HepG2 (cell line): Measurements from ENCODE around the gene TBC1D10A. TPM values are rescaled to one million over a fixed set of nuclear protein-coding genes. Genes with fewer than 3 reads are reported as not detected.

ENCODE experiments used
- ATAC-seq: fragments of 200-7000 bp; cut with Tn5 transposase; 3 replicates; pipeline ENCODE4 v1.9.1; 2020; ENCODE audit warnings: mild to moderate bottlenecking, moderate library complexity
- BruUV-seq: library from RNA; stranded (reverse); fragments of 400-500 nt; replicated peaks from 2 replicates; lab custom pipeline; 2021; lab: Mats Ljungman, UMichigan
- CTCF ChIA-PET: fragments of 300-600 bp; formaldehyde crosslinking; extraction: SDS; loops from one replicate; lab custom pipeline; 2021; ENCODE audit warnings: low total read pairs, inconsistent platforms, low intra/inter-chr PET ratio; lab: Yijun Ruan, JAX
- POLR2A ChIA-PET: fragments of 350-600 bp; sonication (Branson Sonifier 250); formaldehyde crosslinking; loops from one replicate; lab custom pipeline; 2020; ENCODE audit warnings: antibody characterized with exemption, inconsistent platforms; lab: Yijun Ruan, JAX
- DNase-seq: peaks from one replicate; pipeline ENCODE4 v3.0.0-alpha.2; 2015; ENCODE audit warnings: low spot score
- FAIRE-seq: peaks from 3 replicates; lab custom pipeline; 2011; peaks lifted over from hg19 to GRCh38; lab: Jason Lieb, UNC
- H2AFZ ChIP-seq: one replicate; pipeline ENCODE4 v1.6.1; 2011; ENCODE audit warnings: low read length, inconsistent platforms
- H3K27ac ChIP-seq: fragments of 300-600 bp; 3 replicates; pipeline ENCODE4 v1.8.0; 2011; ENCODE audit warnings: mixed run types, mild to moderate bottlenecking, mixed read lengths, low read length, inconsistent platforms; ENCODE audit not compliant: insufficient read depth; ENCODE audit errors: extremely low read length
- H3K27me3 ChIP-seq, 2 experiments: fragments of 200-600 bp in 1 of 2; 2 replicates in 1 of 2; 3 replicates in 1 of 2; pipeline versions ENCODE4 v1.6.0 to v1.8.0; 2011; ENCODE audit warnings: low read length in 2 of 2, mild to moderate bottlenecking in 2 of 2, moderate library complexity in 2 of 2, inconsistent platforms in 1 of 2; ENCODE audit not compliant: insufficient read depth in 2 of 2, control insufficient read depth in 1 of 2
- H3K36me3 ChIP-seq, 2 experiments: fragments of 200-600 bp in 1 of 2; replicated peaks in 1 of 2; 2 replicates in 1 of 2; 3 replicates in 1 of 2; pipeline versions ENCODE4 v1.5.1 to v1.8.0; 2011; ENCODE audit warnings: low read length in 2 of 2, inconsistent platforms in 1 of 2; ENCODE audit not compliant: insufficient read depth in 2 of 2, control insufficient read depth in 1 of 2
- H3K4me1 ChIP-seq: 2 replicates; pipeline ENCODE4 v1.5.1; 2012; ENCODE audit warnings: low read length, inconsistent platforms; ENCODE audit not compliant: insufficient read depth
- H3K4me2 ChIP-seq: 2 replicates; pipeline ENCODE4 v1.6.0; 2011; ENCODE audit warnings: low read depth, low read length, inconsistent platforms
- H3K4me3 ChIP-seq, 3 experiments: fragments of 200-600 bp in 1 of 3; sonication (generic), shearing (Covaris generic) in 1 of 3; replicated peaks in 1 of 3; 2 replicates each; pipeline ENCODE4 v1.5.1; 2011 to 2016; ENCODE audit warnings: low read length in 3 of 3, inconsistent platforms in 2 of 3, low read depth in 2 of 3, mild to moderate bottlenecking in 2 of 3, control low read depth in 1 of 3, mixed read lengths in 1 of 3; ENCODE audit not compliant: insufficient read depth in 1 of 3
- H3K79me2 ChIP-seq: one replicate; pipeline ENCODE4 v1.6.1; 2011; ENCODE audit warnings: low read length, inconsistent platforms; ENCODE audit not compliant: insufficient read depth
- H3K9ac ChIP-seq: 2 replicates; pipeline ENCODE4 v1.6.0; 2011; ENCODE audit warnings: mild to moderate bottlenecking, low read depth, low read length, inconsistent platforms; ENCODE audit not compliant: insufficient read depth
- H3K9me3 ChIP-seq: 2 replicates; pipeline ENCODE4 v1.5.1; 2012; ENCODE audit warnings: mild to moderate bottlenecking, low read length
- H4K20me1 ChIP-seq: 2 replicates; pipeline ENCODE4 v1.6.0; 2011; ENCODE audit warnings: inconsistent platforms, mild to moderate bottlenecking, low read length, moderate library complexity; ENCODE audit not compliant: insufficient read depth
- CREB1 ChIP-seq, 2 experiments: fragments of 450-650 bp in 1 of 2; IDR thresholded peaks; 2 replicates each; pipeline ENCODE4 v1.6.1; 2016 to 2017; ENCODE audit warnings: control low read depth in 1 of 2, mild to moderate bottlenecking in 1 of 2, missing compliant biosample characterization in 1 of 2, missing genetic modification characterization in 1 of 2
- KAT8 ChIP-seq: IDR thresholded peaks from 2 replicates; pipeline ENCODE4 v1.6.1; 2016; ENCODE audit warnings: missing genetic modification reagents, missing compliant biosample characterization
- NFKBIZ ChIP-seq: IDR thresholded peaks from 2 replicates; pipeline ENCODE4 v1.6.1; 2018; ENCODE audit warnings: missing genetic modification reagents, missing compliant biosample characterization
- RBAK ChIP-seq: sonication (generic); formaldehyde crosslinking; IDR thresholded peaks from 2 replicates; pipeline ENCODE4 v1.5.1; 2020; ENCODE audit warnings: mild to moderate bottlenecking, missing genetic modification reagents
- RBM39 ChIP-seq: fragments of 200-400 bp; formaldehyde crosslinking; IDR thresholded peaks from one replicate; pipeline ENCODE4 v1.6.1; 2018; ENCODE audit warnings: antibody characterized with exemption, mild to moderate bottlenecking, low read depth, low read length; ENCODE audit not compliant: poor library complexity, severe bottlenecking
- XBP1 ChIP-seq: sonication (generic); formaldehyde crosslinking; IDR thresholded peaks from 2 replicates; pipeline ENCODE4 v1.5.0; 2020; ENCODE audit warnings: missing genetic modification reagents
- ZNF572 ChIP-seq: sonication (generic); formaldehyde crosslinking; IDR thresholded peaks from 2 replicates; pipeline ENCODE4 v1.5.1; 2020; ENCODE audit warnings: mild to moderate bottlenecking, missing genetic modification reagents
- ZNF616 ChIP-seq: sonication (generic); formaldehyde crosslinking; IDR thresholded peaks from 2 replicates; pipeline ENCODE4 v1.5.0; 2020; ENCODE audit warnings: low read depth, mild to moderate bottlenecking, missing genetic modification reagents
- ZNF83 ChIP-seq: sonication (generic); formaldehyde crosslinking; IDR thresholded peaks from 2 replicates; pipeline ENCODE4 v1.4.0; 2020; ENCODE audit warnings: missing genetic modification reagents, mild to moderate bottlenecking, borderline replicate concordance
- ZSCAN12 ChIP-seq: sonication (generic); formaldehyde crosslinking; IDR thresholded peaks from 2 replicates; pipeline ENCODE4 v1.9.0; 2021; ENCODE audit warnings: mild to moderate bottlenecking, missing genetic modification reagents
- WGBS: methylation state at CpG from one replicate; pipeline ENCODE4 v1.1.6; 2017; ENCODE audit warnings: low lambda C conversion rate; 5-methylcytosine and 5-hydroxymethylcytosine counted together
- in situ Hi-C: cut with HindIII; loops from 2 replicates; pipeline ENCODE4 v1.10.0; 2017; ENCODE audit warnings: low pct_unique_long_range_greater_than_20kb; ENCODE audit not compliant: extremely low pct_ligation_motif_present
- intact Hi-C: fragments of 100-400 bp; cut with micrococcal nuclease; formaldehyde crosslinking; loops from one replicate; pipeline ENCODE4 v1.10.0; 2022; ENCODE audit not compliant: unreplicated experiment
- polyA plus RNA-seq, 8 experiments: library from polyadenylated mRNA; depleted of rRNA in 3 of 8; stranded (reverse) in 7 of 8; unstranded in 1 of 8; fragments of >200 nt; fragmentation: Illumina TruSeq in 4 of 8; extraction: Trizol in 4 of 8; gene quantifications; 2 replicates each; pipeline versions ENCODE4 v1.2.1 to v1.2.3, GENCODE V29; 2011 to 2016; ENCODE audit warnings: low read depth in 4 of 8, missing spikeins in 1 of 8, mixed read lengths in 1 of 8; ENCODE audit not compliant: insufficient read depth in 1 of 8
- total RNA-seq, 5 experiments: library from RNA; depleted of rRNA; stranded (reverse); fragments of >200 nt; fragmentation: Illumina TruSeq; extraction: Trizol; gene quantifications; 2 replicates each; pipeline ENCODE4 v1.2.3, GENCODE V29; 2016; ENCODE audit warnings: low read depth in 1 of 5
- TF ChIP-seq, protein P1 (sequence below): sonication (generic); formaldehyde crosslinking; conservative IDR thresholded peaks from 2 replicates; pipeline ENCODE4 v1.8.0; 2022; ENCODE audit warnings: low read depth, missing genetic modification reagents
- TF ChIP-seq, protein P2 (sequence below): sonication (generic); formaldehyde crosslinking; IDR thresholded peaks from 2 replicates; pipeline ENCODE4 v1.4.0; 2020; ENCODE audit warnings: mild to moderate bottlenecking, missing genetic modification reagents
- TF ChIP-seq, protein P3 (sequence below): sonication (generic); formaldehyde crosslinking; IDR thresholded peaks from 2 replicates; pipeline ENCODE4 v1.5.1; 2020; ENCODE audit warnings: mild to moderate bottlenecking, missing genetic modification reagents, borderline replicate concordance
- TF ChIP-seq, protein P4 (sequence below): sonication (generic); formaldehyde crosslinking; IDR thresholded peaks from 2 replicates; pipeline ENCODE4 v1.8.1; 2023; ENCODE audit warnings: mild to moderate bottlenecking, missing genetic modification reagents, borderline replicate concordance
- TF ChIP-seq, protein P5 (sequence below): sonication (generic); formaldehyde crosslinking; IDR thresholded peaks from 2 replicates; pipeline ENCODE4 v1.5.0; 2020; ENCODE audit warnings: missing genetic modification reagents, mild to moderate bottlenecking, borderline replicate concordance
- TF ChIP-seq, protein P6 (sequence below): sonication (generic); formaldehyde crosslinking; conservative IDR thresholded peaks from 2 replicates; pipeline ENCODE4 v1.8.0; 2022; ENCODE audit warnings: mild to moderate bottlenecking, moderate library complexity, missing genetic modification reagents

TBC1D10A gene
- total and polyA plus RNA-seq, 2 of the 13 experiments (the other 11 are each of a cell fraction or from before 2014, with no cell fraction given): 4.2 to 4.9 TPM

DNA sequence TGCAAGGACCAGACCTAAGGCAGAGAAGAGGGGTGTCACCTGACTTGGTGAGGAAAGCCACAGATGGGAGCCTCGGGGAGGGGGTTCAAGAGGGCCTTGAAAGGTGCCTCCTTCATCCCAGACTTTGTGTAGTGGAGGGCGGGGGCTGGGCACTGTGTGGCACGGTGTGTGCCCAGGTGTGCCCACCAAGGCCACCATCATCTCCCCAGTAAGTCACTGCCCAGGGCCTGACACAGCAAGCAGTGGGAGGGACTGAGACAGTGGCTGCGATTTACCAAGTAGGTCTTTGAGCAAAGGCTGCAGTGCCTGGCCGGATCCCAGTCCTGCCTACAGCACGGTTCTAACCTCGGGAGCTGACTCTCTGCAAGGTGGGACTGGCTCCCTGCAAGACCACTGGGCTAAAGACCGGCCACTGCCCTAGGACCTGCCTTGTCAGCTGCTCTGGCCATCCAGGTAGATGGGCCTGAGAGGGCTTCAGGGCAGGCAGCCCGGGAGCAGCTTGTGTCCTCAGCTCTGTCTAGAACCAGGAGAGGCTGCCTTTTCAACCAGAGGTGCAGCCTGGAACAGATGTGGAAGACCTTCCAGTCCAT, 61.5 kb downstream of the TBC1D10A start:
- ATAC-seq: peak; percentile 18; the same call in 2 of the 3 replicates
- no peak overlapping the region for H3K9ac ChIP-seq
- no peak overlapping the region for H3K27ac ChIP-seq
- no peak overlapping the region for H2AFZ ChIP-seq
- H3K4me1 ChIP-seq: peaks cover 27% of the 10 kb centered on the region
- WGBS: 18% methylated on average over 2 of the region's 9 CpGs
- in situ Hi-C loops (loop anchor here (10.0 kb wide), 1 partner anchor 220 kb away; no protein-coding TSS in a partner anchor), intact Hi-C loops (no loop called here)
- BruUV-seq: no TSS peak
- H3K27me3 ChIP-seq: peaks cover 9 to 40% of the 10 kb centered on the region in 2 experiments
- no peak overlapping the region for H3K4me2 ChIP-seq
- H4K20me1 ChIP-seq: no peaks in the 10 kb centered on the region
- no peak overlapping the region for H3K4me3 ChIP-seq
- DNase-seq: no peak
- H3K9me3 ChIP-seq: no peaks in the 10 kb centered on the region
- H3K36me3 ChIP-seq: no peaks in the 10 kb centered on the region
- FAIRE-seq: no peak
- POLR2A ChIA-PET: no interaction called here
- H3K79me2 ChIP-seq: no peaks in the 10 kb centered on the region
- CTCF ChIA-PET: no interaction called here
- TF ChIP-seq NFKBIZ (CRISPR knock-in tag): no peak
- TF ChIP-seq RBAK (CRISPR knock-in tag): no peak
- no peak for TF ChIP-seq ZNF616 (CRISPR knock-in tag)
- no peak for TF ChIP-seq ZNF83 (CRISPR knock-in tag)
- TF ChIP-seq, protein P1, sequence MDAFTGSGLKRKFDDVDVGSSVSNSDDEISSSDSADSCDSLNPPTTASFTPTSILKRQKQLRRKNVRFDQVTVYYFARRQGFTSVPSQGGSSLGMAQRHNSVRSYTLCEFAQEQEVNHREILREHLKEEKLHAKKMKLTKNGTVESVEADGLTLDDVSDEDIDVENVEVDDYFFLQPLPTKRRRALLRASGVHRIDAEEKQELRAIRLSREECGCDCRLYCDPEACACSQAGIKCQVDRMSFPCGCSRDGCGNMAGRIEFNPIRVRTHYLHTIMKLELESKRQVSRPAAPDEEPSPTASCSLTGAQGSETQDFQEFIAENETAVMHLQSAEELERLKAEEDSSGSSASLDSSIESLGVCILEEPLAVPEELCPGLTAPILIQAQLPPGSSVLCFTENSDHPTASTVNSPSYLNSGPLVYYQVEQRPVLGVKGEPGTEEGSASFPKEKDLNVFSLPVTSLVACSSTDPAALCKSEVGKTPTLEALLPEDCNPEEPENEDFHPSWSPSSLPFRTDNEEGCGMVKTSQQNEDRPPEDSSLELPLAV (CRISPR knock-in tag): no peak
- no peak for TF ChIP-seq RBM39
- TF ChIP-seq ZSCAN12: no peak
- TF ChIP-seq, protein P2, sequence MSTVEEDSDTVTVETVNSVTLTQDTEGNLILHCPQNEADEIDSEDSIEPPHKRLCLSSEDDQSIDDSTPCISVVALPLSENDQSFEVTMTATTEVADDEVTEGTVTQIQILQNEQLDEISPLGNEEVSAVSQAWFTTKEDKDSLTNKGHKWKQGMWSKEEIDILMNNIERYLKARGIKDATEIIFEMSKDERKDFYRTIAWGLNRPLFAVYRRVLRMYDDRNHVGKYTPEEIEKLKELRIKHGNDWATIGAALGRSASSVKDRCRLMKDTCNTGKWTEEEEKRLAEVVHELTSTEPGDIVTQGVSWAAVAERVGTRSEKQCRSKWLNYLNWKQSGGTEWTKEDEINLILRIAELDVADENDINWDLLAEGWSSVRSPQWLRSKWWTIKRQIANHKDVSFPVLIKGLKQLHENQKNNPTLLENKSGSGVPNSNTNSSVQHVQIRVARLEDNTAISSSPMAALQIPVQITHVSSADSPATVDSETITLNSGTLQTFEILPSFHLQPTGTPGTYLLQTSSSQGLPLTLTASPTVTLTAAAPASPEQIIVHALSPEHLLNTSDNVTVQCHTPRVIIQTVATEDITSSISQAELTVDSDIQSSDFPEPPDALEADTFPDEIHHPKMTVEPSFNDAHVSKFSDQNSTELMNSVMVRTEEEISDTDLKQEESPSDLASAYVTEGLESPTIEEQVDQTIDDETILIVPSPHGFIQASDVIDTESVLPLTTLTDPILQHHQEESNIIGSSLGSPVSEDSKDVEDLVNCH (CRISPR knock-in tag): no peak
- TF ChIP-seq, protein P3, sequence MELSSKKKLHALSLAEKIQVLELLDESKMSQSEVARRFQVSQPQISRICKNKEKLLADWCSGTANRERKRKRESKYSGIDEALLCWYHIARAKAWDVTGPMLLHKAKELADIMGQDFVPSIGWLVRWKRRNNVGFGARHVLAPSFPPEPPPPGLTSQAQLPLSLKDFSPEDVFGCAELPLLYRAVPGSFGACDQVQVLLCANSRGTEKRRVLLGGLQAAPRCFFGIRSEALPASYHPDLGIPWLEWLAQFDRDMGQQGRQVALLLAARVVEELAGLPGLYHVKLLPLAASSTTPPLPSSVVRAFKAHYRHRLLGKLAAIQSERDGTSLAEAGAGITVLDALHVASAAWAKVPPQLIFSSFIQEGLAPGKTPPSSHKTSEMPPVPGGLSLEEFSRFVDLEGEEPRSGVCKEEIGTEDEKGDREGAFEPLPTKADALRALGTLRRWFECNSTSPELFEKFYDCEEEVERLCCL (CRISPR knock-in tag): no peak
- no peak for TF ChIP-seq XBP1 (CRISPR knock-in tag)
- no peak for TF ChIP-seq KAT8 (CRISPR knock-in tag)
- TF ChIP-seq, protein P4, sequence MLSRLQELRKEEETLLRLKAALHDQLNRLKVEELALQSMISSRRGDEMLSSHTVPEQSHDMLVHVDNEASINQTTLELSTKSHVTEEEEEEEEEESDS (CRISPR knock-in tag): no peak
- TF ChIP-seq, protein P5, sequence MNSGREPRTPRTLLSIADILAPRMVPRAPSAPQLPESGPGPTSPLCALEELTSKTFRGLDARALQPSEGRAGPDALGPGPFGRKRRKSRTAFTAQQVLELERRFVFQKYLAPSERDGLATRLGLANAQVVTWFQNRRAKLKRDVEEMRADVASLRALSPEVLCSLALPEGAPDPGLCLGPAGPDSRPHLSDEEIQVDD (CRISPR knock-in tag): no peak
- TF ChIP-seq ZNF572 (CRISPR knock-in tag): no peak
- no peak for TF ChIP-seq CREB1 (IDR thresholded peaks at IDR 0.05)
- TF ChIP-seq CREB1 (CRISPR knock-in tag; IDR thresholded peaks at IDR 0.05): no peak
- TF ChIP-seq, protein P6, sequence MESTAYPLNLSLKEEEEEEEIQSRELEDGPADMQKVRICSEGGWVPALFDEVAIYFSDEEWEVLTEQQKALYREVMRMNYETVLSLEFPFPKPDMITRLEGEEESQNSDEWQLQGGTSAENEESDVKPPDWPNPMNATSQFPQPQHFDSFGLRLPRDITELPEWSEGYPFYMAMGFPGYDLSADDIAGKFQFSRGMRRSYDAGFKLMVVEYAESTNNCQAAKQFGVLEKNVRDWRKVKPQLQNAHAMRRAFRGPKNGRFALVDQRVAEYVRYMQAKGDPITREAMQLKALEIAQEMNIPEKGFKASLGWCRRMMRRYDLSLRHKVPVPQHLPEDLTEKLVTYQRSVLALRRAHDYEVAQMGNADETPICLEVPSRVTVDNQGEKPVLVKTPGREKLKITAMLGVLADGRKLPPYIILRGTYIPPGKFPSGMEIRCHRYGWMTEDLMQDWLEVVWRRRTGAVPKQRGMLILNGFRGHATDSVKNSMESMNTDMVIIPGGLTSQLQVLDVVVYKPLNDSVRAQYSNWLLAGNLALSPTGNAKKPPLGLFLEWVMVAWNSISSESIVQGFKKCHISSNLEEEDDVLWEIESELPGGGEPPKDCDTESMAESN: no peak
